MCF 10A (cell line): ENCODE data around the gene SMCO2. TPM values are rescaled to one million over a fixed set of nuclear protein-coding genes. Genes with fewer than 3 reads are reported as not detected.

Experiments used
- BruUV-seq: library from RNA; stranded (reverse); fragments of 400-500 nt; replicated peaks from 2 replicates; lab custom pipeline; 2021; lab: Mats Ljungman, UMichigan
- CTCF ChIA-PET: fragments of 300-600 bp; sonication (Branson Sonifier 250); formaldehyde crosslinking; extraction: SDS; loops from one replicate; lab custom pipeline; 2021; ENCODE audit warnings: antibody characterized with exemption, inconsistent platforms; lab: Yijun Ruan, JAX
- POLR2A ChIA-PET: fragments of 300-600, 350-650 bp; sonication (Branson Sonifier 250); formaldehyde crosslinking; extraction: SDS; loops from one replicate; lab custom pipeline; 2020; ENCODE audit warnings: antibody characterized with exemption, inconsistent platforms; lab: Yijun Ruan, JAX
- DNase-seq: peaks from one replicate; pipeline ENCODE4 v3.0.0-alpha.2; 2018; ENCODE audit not compliant: unreplicated experiment
- H3K27ac Mint-ChIP-seq: one replicate; pipeline ENCODE4 v1.8.0; 2022; ENCODE audit warnings: mild to moderate bottlenecking, low read depth, mixed read lengths; ENCODE audit not compliant: unreplicated experiment
- H3K27me3 Mint-ChIP-seq: one replicate; pipeline ENCODE4 v1.8.0; 2022; ENCODE audit warnings: mixed read lengths; ENCODE audit not compliant: insufficient read depth, unreplicated experiment
- H3K36me3 Mint-ChIP-seq: one replicate; pipeline ENCODE4 v1.8.0; 2022; ENCODE audit warnings: mild to moderate bottlenecking, moderate library complexity, mixed read lengths; ENCODE audit not compliant: insufficient read depth, unreplicated experiment
- H3K4me1 Mint-ChIP-seq: one replicate; pipeline ENCODE4 v1.8.0; 2022; ENCODE audit warnings: mixed read lengths; ENCODE audit not compliant: insufficient read depth, unreplicated experiment
- H3K4me3 Mint-ChIP-seq: one replicate; pipeline ENCODE4 v1.8.0; 2022; ENCODE audit warnings: mild to moderate bottlenecking, moderate library complexity, mixed read lengths; ENCODE audit not compliant: unreplicated experiment
- H3K9me3 Mint-ChIP-seq: one replicate; pipeline ENCODE4 v1.8.0; 2022; ENCODE audit warnings: mixed read lengths; ENCODE audit not compliant: unreplicated experiment
- CTCF ChIP-seq: fragments of 200-600 bp; IDR thresholded peaks from one replicate; pipeline ENCODE4 v1.8.0; 2022; ENCODE audit warnings: antibody characterized with exemption, mild to moderate bottlenecking; ENCODE audit not compliant: unreplicated experiment
- intact Hi-C: fragments of 100-400 bp; cut with micrococcal nuclease; formaldehyde crosslinking; loops from 2 replicates; pipeline ENCODE4 v1.14.1; 2022
- total RNA-seq: library from RNA; stranded (reverse); gene quantifications from 2 replicates; pipeline ENCODE4 v1.2.3, GENCODE V29; 2022

The SMCO2 gene
- total RNA-seq, 1 experiment from 2014 or later = not detected

GRCh38 chr12:27516625-27517024, 70.1 kb downstream of the SMCO2 start:
- TF ChIP-seq CTCF = no peak
- no peak overlapping the region for H3K4me3 Mint-ChIP-seq
- CTCF ChIA-PET = interaction anchor here (0.8 kb wide), 1 partner anchor 81 kb away, joined by 3 read pairs; no protein-coding TSS in a partner anchor
- no peak for DNase-seq
- no peaks in the 10 kb centered on the region for H3K9me3 Mint-ChIP-seq
- intact Hi-C loops = no loop called here
- no peaks in the 10 kb centered on the region for H3K36me3 Mint-ChIP-seq
- POLR2A ChIA-PET = interaction anchor here (0.7 to 1.1 kb wide), 2 partner anchors 12 to 56 kb away, joined by 3 read pairs; no protein-coding TSS in a partner anchor
- no peaks in the 10 kb centered on the region for H3K27me3 Mint-ChIP-seq
- no peaks in the 10 kb centered on the region for H3K4me1 Mint-ChIP-seq
- BruUV-seq = no TSS peak
- H3K27ac Mint-ChIP-seq = no peak overlapping the region

- Mint-ChIP-seq H3K27me3 (no peaks in the 10 kb centered on the region), H3K4me1 (no peaks in the 10 kb centered on the region), H3K4me3 (no peak overlapping the region), H3K9me3 (no peaks in the 10 kb centered on the region), H3K36me3 (no peaks in the 10 kb centered on the region), H3K27ac (no peak overlapping the region)
- no peak for TF ChIP-seq CTCF
- DNase-seq = no peak
- BruUV-seq = no TSS peak
- intact Hi-C loops = no loop called here
- POLR2A ChIA-PET = no interaction called here
- CTCF ChIA-PET = no interaction called here
Observed at GRCh38 chr12:27517546-27517945, 71.0 kb downstream of the SMCO2 start.

- H3K27me3 Mint-ChIP-seq = no peaks in the 10 kb centered on the region
- no TSS peak for BruUV-seq
Observed at GRCh38 chr12:27517961-27518665, 71.6 kb downstream of the SMCO2 start.

GRCh38 chr12:27521066-27521465, 74.5 kb downstream of the SMCO2 start:
- no peak for DNase-seq
- TF ChIP-seq CTCF = no peak
- ChIA-PET CTCF (no interaction called here), POLR2A (interaction anchor here (0.8 kb wide), 1 partner anchor 106 kb away, joined by 4 read pairs; no protein-coding TSS in a partner anchor)
- Mint-ChIP-seq H3K4me1 (peaks cover 14% of the 10 kb centered on the region), H3K4me3 (no peak overlapping the region), H3K9me3 (no peaks in the 10 kb centered on the region), H3K27ac (no peak overlapping the region), H3K27me3 (no peaks in the 10 kb centered on the region), H3K36me3 (peaks cover 8% of the 10 kb centered on the region)
- BruUV-seq = no TSS peak
- intact Hi-C loops = no loop called here

More at GRCh38 chr12:27517961-27518665, 71.6 kb downstream of the SMCO2 start:
- Mint-ChIP-seq H3K27ac (no peak overlapping the region), H3K4me1 (peaks cover 3% of the 10 kb centered on the region), H3K9me3 (no peaks in the 10 kb centered on the region), H3K36me3 (no peaks in the 10 kb centered on the region), H3K4me3 (no peak overlapping the region)
- ChIA-PET CTCF (no interaction called here), POLR2A (no interaction called here)
- no peak for DNase-seq
- intact Hi-C loops = no loop called here
- no peak for TF ChIP-seq CTCF
